Loucy (cell line): ENCODE data around the gene MEMO1.
"Not testable (repeated sequence)": the region's sequence is repeated elsewhere in the genome, so short reads cannot be mapped to it uniquely, and the experiment has no call there.

Experiments used
- H2AFZ ChIP-seq: fragments of 200-600 bp; sonication (generic); 2 replicates; pipeline ENCODE4 v1.6.0; 2016; ENCODE audit warnings: antibody characterized with exemption, mild to moderate bottlenecking, low read length, moderate library complexity
- H3F3A ChIP-seq: fragments of 200-600 bp; 2 replicates; pipeline ENCODE4 v1.6.0; 2016; ENCODE audit warnings: antibody characterized with exemption, low read depth, mild to moderate bottlenecking
- H3K27me3 ChIP-seq: fragments of 200-600 bp; sonication (generic); 2 replicates; pipeline ENCODE4 v1.6.1; 2014; ENCODE audit warnings: low read length, mild to moderate bottlenecking; ENCODE audit not compliant: insufficient read depth, poor library complexity, severe bottlenecking
- H3K36me3 ChIP-seq: fragments of 200-600 bp; sonication (generic); 2 replicates; pipeline ENCODE4 v1.6.1; 2016; ENCODE audit warnings: low read length; ENCODE audit not compliant: insufficient read depth
- H3K4me1 ChIP-seq: fragments of 200-600 bp; sonication (generic); 2 replicates; pipeline ENCODE4 v1.5.1; 2014; ENCODE audit warnings: low read length, mild to moderate bottlenecking; ENCODE audit not compliant: insufficient read depth, poor library complexity, severe bottlenecking
- H3K4me2 ChIP-seq: fragments of 200-600 bp; sonication (generic); 2 replicates; pipeline ENCODE4 v1.6.0; 2014; ENCODE audit warnings: antibody characterized with exemption, low read length, low read depth, mild to moderate bottlenecking; ENCODE audit not compliant: poor library complexity, severe bottlenecking
- H3K4me3 ChIP-seq: fragments of 200-600 bp; sonication (generic); 2 replicates; pipeline ENCODE4 v1.5.1; 2014; ENCODE audit warnings: low read length, mild to moderate bottlenecking, mixed read lengths; ENCODE audit not compliant: poor library complexity, severe bottlenecking
- H3K79me2 ChIP-seq: fragments of 200-600 bp; sonication (generic); 2 replicates; pipeline ENCODE4 v1.6.1; 2014; ENCODE audit warnings: low read length; ENCODE audit not compliant: insufficient read depth
- H3K9ac ChIP-seq: fragments of 200-600 bp; sonication (generic); 2 replicates; pipeline ENCODE4 v1.6.0; 2014; ENCODE audit warnings: mild to moderate bottlenecking, low read depth, low read length, moderate library complexity; ENCODE audit not compliant: poor library complexity, severe bottlenecking
- H3K9me2 ChIP-seq: fragments of 200-600 bp; sonication (generic); replicated peaks from 2 replicates; pipeline ENCODE4 v1.6.1; 2016; ENCODE audit warnings: low read depth, low read length, mixed read lengths
- H3K9me3 ChIP-seq: fragments of 200-600 bp; sonication (generic); 2 replicates; pipeline ENCODE4 v1.6.1; 2014; ENCODE audit warnings: mild to moderate bottlenecking, antibody characterized with exemption, low read length, low read depth; ENCODE audit not compliant: insufficient read depth
- H4K20me1 ChIP-seq: fragments of 200-600 bp; sonication (generic); 2 replicates; pipeline ENCODE4 v1.6.0; 2014; ENCODE audit warnings: antibody characterized with exemption, low read length, mild to moderate bottlenecking; ENCODE audit not compliant: insufficient read depth, poor library complexity, severe bottlenecking
- EZH2phosphoT487 ChIP-seq: fragments of 200-600 bp; IDR thresholded peaks from 2 replicates; pipeline ENCODE4 v1.6.1; 2018; ENCODE audit warnings: antibody characterized with exemption, mild to moderate bottlenecking, moderate library complexity, borderline replicate concordance
- TF ChIP-seq, protein P1 (sequence below): fragments of 200-600 bp; sonication (generic); conservative IDR thresholded peaks from 2 replicates; pipeline ENCODE4 v1.5.1; 2014; ENCODE audit warnings: mild to moderate bottlenecking, antibody characterized with exemption, low read length

The MEMO1 gene

DNA sequence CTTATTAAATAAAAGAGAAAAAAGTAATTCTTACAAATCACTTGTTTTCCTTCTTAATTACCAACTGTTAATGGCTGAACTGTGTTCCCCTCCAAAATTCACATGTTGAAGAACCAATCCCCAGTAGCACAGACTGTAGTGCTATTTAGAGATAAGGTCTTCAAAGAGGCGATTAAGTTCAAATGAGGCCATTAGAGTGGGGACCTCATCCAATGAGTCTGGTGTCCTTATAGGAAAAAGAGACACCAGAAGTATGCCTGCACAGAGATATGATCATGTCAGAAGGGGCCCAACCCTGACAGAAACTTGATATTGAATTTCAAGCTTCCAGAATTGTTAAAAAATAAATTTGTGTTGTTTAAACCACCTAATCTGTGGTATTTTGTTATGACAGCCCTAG, 89.8 kb downstream of the MEMO1 start:
- H3K79me2 ChIP-seq: no peaks in the 10 kb centered on the region

DNA sequence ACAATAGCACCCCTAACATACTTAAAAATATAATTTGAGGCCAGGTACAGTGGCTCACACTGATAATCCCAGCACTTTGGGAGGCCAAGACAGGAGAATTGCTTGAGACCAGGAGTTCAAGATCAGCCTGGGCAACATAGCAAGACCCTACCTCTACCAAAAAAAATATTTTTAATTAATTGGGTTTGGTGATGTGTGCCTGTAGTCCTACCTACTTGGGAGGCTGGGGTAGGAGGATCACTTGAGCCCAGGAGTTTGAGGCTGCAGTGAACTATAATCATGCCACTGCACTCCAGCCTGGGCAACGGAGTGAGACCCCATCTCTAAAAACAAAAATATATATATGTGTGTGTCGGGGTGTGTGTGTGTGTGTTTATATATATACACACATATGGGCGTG, 91.3 kb downstream of the MEMO1 start:
- Histone ChIP-seq H3K36me3 (peaks cover 16% of the 10 kb centered on the region; the same call in 1 of the 2 replicates), H3K4me2 (no peak overlapping the region), H3K4me3 (no peak overlapping the region), H2AFZ (no peak overlapping the region), H3K9ac (no peak overlapping the region), H3F3A (no peaks in the 10 kb centered on the region), H3K9me2 (no peaks in the 10 kb centered on the region), H3K9me3 (no peaks in the 10 kb centered on the region), H3K4me1 (peaks cover 2% of the 10 kb centered on the region), H3K79me2 (no peaks in the 10 kb centered on the region), H4K20me1 (peaks cover 9% of the 10 kb centered on the region), H3K27me3 (no peaks in the 10 kb centered on the region)
- no peak for TF ChIP-seq EZH2phosphoT487
- TF ChIP-seq, protein P1, sequence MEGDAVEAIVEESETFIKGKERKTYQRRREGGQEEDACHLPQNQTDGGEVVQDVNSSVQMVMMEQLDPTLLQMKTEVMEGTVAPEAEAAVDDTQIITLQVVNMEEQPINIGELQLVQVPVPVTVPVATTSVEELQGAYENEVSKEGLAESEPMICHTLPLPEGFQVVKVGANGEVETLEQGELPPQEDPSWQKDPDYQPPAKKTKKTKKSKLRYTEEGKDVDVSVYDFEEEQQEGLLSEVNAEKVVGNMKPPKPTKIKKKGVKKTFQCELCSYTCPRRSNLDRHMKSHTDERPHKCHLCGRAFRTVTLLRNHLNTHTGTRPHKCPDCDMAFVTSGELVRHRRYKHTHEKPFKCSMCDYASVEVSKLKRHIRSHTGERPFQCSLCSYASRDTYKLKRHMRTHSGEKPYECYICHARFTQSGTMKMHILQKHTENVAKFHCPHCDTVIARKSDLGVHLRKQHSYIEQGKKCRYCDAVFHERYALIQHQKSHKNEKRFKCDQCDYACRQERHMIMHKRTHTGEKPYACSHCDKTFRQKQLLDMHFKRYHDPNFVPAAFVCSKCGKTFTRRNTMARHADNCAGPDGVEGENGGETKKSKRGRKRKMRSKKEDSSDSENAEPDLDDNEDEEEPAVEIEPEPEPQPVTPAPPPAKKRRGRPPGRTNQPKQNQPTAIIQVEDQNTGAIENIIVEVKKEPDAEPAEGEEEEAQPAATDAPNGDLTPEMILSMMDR: no peak

More for the DNA sequence above, 89.8 kb downstream of the MEMO1 start:
- no peaks in the 10 kb centered on the region for H3K9me2 ChIP-seq
- no peaks in the 10 kb centered on the region for H3F3A ChIP-seq
- no peak overlapping the region for H3K4me2 ChIP-seq
- no peaks in the 10 kb centered on the region for H3K27me3 ChIP-seq
- H4K20me1 ChIP-seq: peaks cover 9% of the 10 kb centered on the region
- no peaks in the 10 kb centered on the region for H3K9me3 ChIP-seq
- no peak for TF ChIP-seq EZH2phosphoT487
- TF ChIP-seq, protein P1: no peak
- H3K4me1 ChIP-seq: peaks cover 2% of the 10 kb centered on the region
- H3K4me3 ChIP-seq: no peak overlapping the region
- peaks cover 22% of the 10 kb centered on the region; the same call in 1 of the 2 replicates for H3K36me3 ChIP-seq
- H3K9ac ChIP-seq: no peak overlapping the region
- no peak overlapping the region for H2AFZ ChIP-seq

DNA sequence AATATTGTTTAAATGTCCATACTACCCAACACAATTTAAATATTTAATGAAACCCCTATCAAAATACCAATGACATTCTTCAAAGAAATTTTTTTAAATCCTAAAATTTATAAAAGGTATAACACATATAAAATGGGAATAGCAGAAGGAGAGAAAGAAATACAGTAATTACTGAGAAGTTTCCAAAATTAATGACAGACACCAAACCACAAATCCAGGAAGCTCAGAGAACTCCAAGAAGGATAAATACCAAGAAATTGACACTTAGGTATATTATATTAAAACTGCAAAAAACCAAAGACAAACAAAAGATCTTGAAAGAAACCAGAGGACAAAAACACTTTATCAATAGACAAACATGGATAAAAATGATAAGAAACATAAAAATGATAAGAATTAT, 101.1 kb downstream of the MEMO1 start:
- H3F3A ChIP-seq: no peaks in the 10 kb centered on the region
- H3K4me1 ChIP-seq: peaks cover 12% of the 10 kb centered on the region
- peaks cover 25% of the 10 kb centered on the region; the same call in 1 of the 2 replicates for H3K36me3 ChIP-seq
- no peak overlapping the region for H2AFZ ChIP-seq
- H3K9ac ChIP-seq: no peak overlapping the region
- H3K9me2 ChIP-seq: no peaks in the 10 kb centered on the region
- H3K27me3 ChIP-seq: no peaks in the 10 kb centered on the region
- no peaks in the 10 kb centered on the region for H3K9me3 ChIP-seq
- TF ChIP-seq, protein P1: no peak
- no peak for TF ChIP-seq EZH2phosphoT487
- no peak overlapping the region for H3K4me3 ChIP-seq
- H3K4me2 ChIP-seq: no peak overlapping the region
- no peaks in the 10 kb centered on the region for H4K20me1 ChIP-seq
- H3K79me2 ChIP-seq: 0 out of 2 replicates have a peak, but pooled peaks cover 4% of the 10 kb centered on the region

DNA sequence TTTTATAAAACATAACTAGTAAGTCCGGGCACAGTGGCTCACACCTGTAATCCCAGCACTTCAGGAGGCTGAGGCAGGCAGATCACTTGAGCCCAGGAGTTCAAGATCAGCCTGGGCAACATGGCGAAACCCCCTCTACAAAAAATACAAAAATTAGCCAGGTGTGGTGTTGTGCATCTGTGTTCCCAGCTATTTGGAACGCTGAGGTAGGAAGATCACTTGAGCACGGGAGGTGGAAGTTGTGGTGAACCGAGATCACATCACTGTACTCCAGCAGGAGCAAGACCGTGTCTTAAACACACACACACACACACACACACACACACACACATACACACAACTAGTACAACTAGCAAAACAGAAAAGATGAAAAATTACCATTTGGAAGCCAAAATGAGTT, 103.3 kb downstream of the MEMO1 start:
- not testable (repeated sequence) for H3K9me3 ChIP-seq, H2AFZ ChIP-seq, H3K4me2 ChIP-seq, H3K79me2 ChIP-seq, H3K4me3 ChIP-seq, H3F3A ChIP-seq, H4K20me1 ChIP-seq, H3K9me2 ChIP-seq, H3K9ac ChIP-seq, H3K27me3 ChIP-seq
- peaks cover 12% of the 10 kb centered on the region for H3K4me1 ChIP-seq
- peaks cover 21% of the 10 kb centered on the region; the same call in 1 of the 2 replicates for H3K36me3 ChIP-seq
